Activated CD8-positive, alpha-beta T cell treated with anti-CD3 and anti-CD28 coated beads, Interleukin-2, amount 10 ng/mL, durations not matched to agents 7 days and 5 days (primary cell): ENCODE measurements around the gene CLPSL2. TPM values are rescaled to one million over a fixed set of nuclear protein-coding genes. Genes with fewer than 3 reads are reported as not detected.
A peak's percentile ranks its signal among the peaks of the same experiment; 100 is the strongest.
"Not testable (repeated sequence)": the region's sequence is repeated elsewhere in the genome, so short reads cannot be mapped to it uniquely, and the experiment has no call there.

Experiments
- ATAC-seq: fragments of 150-1000 bp; cut with Tn5 transposase; one replicate; pipeline ENCODE4 v1.10.0; 2021; ENCODE audit warnings: moderate library complexity
- CTCF ChIA-PET: fragments of 350-600 bp; sonication (Branson Sonifier 250); formaldehyde crosslinking; loops from one replicate; lab custom pipeline; 2021; ENCODE audit warnings: antibody characterized with exemption; lab: Charles Lee
- POLR2A ChIA-PET: fragments of 350-600 bp; sonication (Branson Sonifier 250); formaldehyde crosslinking; loops from one replicate; lab custom pipeline; 2021; ENCODE audit warnings: antibody characterized with exemption; lab: Charles Lee
- DNase-seq: peaks from one replicate; pipeline ENCODE4 v3.0.0-alpha.2; 2020
- H3K27ac Mint-ChIP-seq: one replicate; pipeline ENCODE4 v1.8.0; 2021; ENCODE audit warnings: mild to moderate bottlenecking, mixed read lengths
- H3K27me3 Mint-ChIP-seq: one replicate; pipeline ENCODE4 v1.8.0; 2021; ENCODE audit warnings: low read depth, mixed read lengths
- H3K36me3 Mint-ChIP-seq: one replicate; pipeline ENCODE4 v1.8.0; 2021; ENCODE audit warnings: low read depth, mixed read lengths
- H3K4me1 Mint-ChIP-seq: one replicate; pipeline ENCODE4 v1.8.0; 2021; ENCODE audit warnings: low read depth, mixed read lengths
- H3K4me3 Mint-ChIP-seq: one replicate; pipeline ENCODE4 v1.8.0; 2021; ENCODE audit warnings: mild to moderate bottlenecking, mixed read lengths
- H3K9me3 Mint-ChIP-seq: one replicate; pipeline ENCODE4 v1.8.0; 2022; ENCODE audit warnings: mixed read lengths; ENCODE audit not compliant: insufficient read depth
- total RNA-seq, 2 experiments: library from RNA; stranded (reverse); gene quantifications; one replicate each; pipeline ENCODE4 v1.2.3, GENCODE V29; 2021

Gene CLPSL2
- total RNA-seq, 2 experiments from 2014 or later: not detected

DNA sequence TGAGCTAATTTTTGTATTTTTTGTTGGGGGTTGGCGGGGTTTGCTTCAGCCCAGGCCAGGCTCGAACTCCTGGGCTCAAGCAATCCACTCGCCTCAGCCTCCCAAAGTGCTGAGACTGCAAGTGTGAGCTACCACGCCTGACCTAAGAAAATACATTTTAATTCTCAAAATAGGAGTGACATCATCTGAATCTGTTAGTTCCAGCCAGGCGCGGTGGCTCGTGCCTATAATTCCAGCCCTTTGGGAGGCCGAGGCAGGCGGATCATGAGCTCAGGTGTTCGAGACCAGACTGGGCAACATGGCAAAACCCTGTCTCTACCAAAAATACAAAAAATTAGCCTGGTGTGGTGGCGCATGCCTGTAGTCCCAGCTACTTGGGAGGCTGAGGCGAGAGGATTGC lies 42.1 kb upstream of the CLPSL2 start:
- H3K36me3 Mint-ChIP-seq, H3K27ac Mint-ChIP-seq, H3K9me3 Mint-ChIP-seq, ATAC-seq, H3K4me3 Mint-ChIP-seq, H3K27me3 Mint-ChIP-seq, DNase-seq: not testable (repeated sequence)
- POLR2A ChIA-PET: interaction anchor here (1.1 kb wide), 1 partner anchor 132 kb away, joined by 3 read pairs; no protein-coding TSS in a partner anchor
- peaks cover 64% of the 10 kb centered on the region for H3K4me1 Mint-ChIP-seq
- CTCF ChIA-PET: interaction anchor here (0.7 to 10.3 kb wide), 12 partner anchors 29 to 212 kb away, joined by 3 to 259 read pairs (median 9); partner anchors contain the start of gene FKBP5

DNA sequence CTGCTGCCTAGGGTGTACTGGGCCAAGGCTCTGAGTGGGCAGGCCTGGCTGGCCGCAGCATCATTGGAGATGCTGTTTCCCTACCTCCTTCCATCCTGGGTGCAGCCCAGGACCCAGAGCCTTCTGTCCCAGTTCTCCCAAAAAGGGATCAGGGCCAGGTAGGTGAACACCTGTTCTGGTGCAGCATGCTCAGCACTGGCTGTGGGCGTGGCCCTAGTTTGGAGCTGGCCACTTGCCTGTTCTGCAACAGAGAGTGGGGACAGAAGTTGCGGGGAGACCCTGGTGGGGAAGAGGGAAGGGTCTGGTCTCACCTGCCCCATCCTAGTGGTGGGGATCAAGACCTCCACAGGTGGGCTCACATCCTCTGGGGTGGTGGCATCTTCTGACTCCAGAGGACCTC lies 40.9 kb upstream of the CLPSL2 start:
- ATAC-seq (no peak), DNase-seq (no peak)
- H3K4me1 Mint-ChIP-seq: peaks cover 53% of the 10 kb centered on the region
- ChIA-PET CTCF (interaction anchor here (0.8 to 10.3 kb wide), 33 partner anchors 9 to 442 kb away, joined by 3 to 259 read pairs (median 16); partner anchors contain the start of genes FANCE and FKBP5), POLR2A (interaction anchor here (1.1 to 1.2 kb wide), 2 partner anchors 47 to 133 kb away, joined by 3 read pairs; partner anchors contain the start of gene FKBP5)
- no peak overlapping the region for H3K4me3 Mint-ChIP-seq
- no peaks in the 10 kb centered on the region for H3K9me3 Mint-ChIP-seq
- H3K36me3 Mint-ChIP-seq: no peaks in the 10 kb centered on the region
- H3K27ac Mint-ChIP-seq: no peak overlapping the region
- H3K27me3 Mint-ChIP-seq: no peaks in the 10 kb centered on the region

DNA sequence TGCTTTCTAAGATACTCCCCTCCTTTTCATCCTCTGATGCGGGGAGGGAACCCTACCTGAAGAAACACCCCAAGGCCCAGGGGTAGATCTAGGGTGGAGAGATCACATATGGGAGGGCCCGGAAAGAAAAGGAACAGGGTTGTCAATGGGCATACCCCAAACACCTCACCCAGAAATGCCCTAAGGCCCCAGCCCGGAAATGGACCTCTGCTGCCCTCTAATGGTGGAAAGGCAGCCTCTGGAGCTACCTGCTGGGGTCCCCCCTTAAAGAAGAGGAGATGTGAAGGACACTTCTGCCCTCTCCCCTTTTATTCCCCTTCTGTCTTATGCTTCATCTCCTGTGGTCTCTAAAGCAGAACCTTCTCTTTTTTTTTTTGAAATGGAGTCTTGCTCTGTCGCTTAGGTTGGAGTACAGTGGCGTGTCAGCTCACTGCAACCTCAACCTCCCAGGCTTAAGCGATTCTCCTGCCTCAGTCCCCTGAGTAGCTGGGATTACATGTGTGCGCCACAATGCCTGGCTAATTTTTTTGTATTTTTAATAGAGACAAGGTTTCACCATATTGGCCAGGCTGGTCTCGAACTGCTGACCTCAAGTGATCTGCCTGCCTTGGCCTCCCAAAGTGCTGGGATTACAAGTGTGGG lies 40.0 kb upstream of the CLPSL2 start:
- ChIA-PET POLR2A (interaction anchor here (0.7 to 1.7 kb wide), 8 partner anchors 8 to 266 kb away, joined by 3 to 4 read pairs (median 3); partner anchors contain the start of gene FKBP5), CTCF (interaction anchor here (0.7 to 10.3 kb wide), 52 partner anchors 10 to 443 kb away, joined by 3 to 259 read pairs (median 9); partner anchors contain the start of genes FANCE, FKBP5 and RPL10A)
- Mint-ChIP-seq H3K9me3 (no peaks in the 10 kb centered on the region), H3K27me3 (no peaks in the 10 kb centered on the region), H3K4me3 (no peak overlapping the region), H3K36me3 (no peaks in the 10 kb centered on the region), H3K27ac (no peak overlapping the region), H3K4me1 (peaks cover 46% of the 10 kb centered on the region)
- DNase-seq (peak; percentile 89), ATAC-seq (peak; percentile 29)

DNA sequence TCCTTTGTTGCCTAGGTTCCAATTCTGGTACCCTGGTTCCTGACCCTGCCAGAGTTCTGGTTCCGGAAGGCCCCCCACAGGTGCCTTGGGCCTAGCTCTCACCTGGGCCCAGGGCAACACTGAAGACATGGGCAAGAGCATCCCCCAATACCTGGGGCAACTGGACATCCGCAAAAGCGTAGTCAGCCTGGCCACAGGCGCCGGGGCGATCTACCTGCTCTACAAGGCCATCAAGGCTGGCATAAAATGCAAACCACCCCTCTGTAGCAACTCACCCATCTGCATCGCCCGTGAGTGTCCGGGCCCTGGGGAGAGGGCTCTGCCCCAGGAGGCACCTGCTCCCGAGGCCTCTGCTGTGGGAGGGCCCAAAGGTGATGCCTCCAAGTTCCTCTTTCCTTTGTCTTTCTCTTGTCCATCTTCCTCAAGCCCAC lies 39.4 kb upstream of the CLPSL2 start, which contains the start of gene ARMC12:
Gene ARMC12 (plus strand): TSS at position 51 of the 431 bp plus-strand sequence. CDS start 77 bp downstream, at position 128.
- Mint-ChIP-seq H3K4me1 (peaks cover 44% of the 10 kb centered on the region), H3K4me3 (no peak within 1 kb of the TSS), H3K27ac (peak within 1 kb of the TSS; percentile 58), H3K27me3 (no peaks in the 10 kb centered on the region), H3K9me3 (no peaks in the 10 kb centered on the region), H3K36me3 (no peaks in the 10 kb centered on the region)
- ChIA-PET POLR2A (interaction anchor here (0.7 to 1.7 kb wide), 7 partner anchors 9 to 266 kb away, joined by 3 to 4 read pairs (median 3); no protein-coding TSS in a partner anchor), CTCF (interaction anchor here (0.6 to 10.3 kb wide), 59 partner anchors 10 to 478 kb away, joined by 3 to 259 read pairs (median 8); partner anchors contain the start of genes FKBP5 and RPL10A)
- ATAC-seq (no peak), DNase-seq (no peak)

DNA sequence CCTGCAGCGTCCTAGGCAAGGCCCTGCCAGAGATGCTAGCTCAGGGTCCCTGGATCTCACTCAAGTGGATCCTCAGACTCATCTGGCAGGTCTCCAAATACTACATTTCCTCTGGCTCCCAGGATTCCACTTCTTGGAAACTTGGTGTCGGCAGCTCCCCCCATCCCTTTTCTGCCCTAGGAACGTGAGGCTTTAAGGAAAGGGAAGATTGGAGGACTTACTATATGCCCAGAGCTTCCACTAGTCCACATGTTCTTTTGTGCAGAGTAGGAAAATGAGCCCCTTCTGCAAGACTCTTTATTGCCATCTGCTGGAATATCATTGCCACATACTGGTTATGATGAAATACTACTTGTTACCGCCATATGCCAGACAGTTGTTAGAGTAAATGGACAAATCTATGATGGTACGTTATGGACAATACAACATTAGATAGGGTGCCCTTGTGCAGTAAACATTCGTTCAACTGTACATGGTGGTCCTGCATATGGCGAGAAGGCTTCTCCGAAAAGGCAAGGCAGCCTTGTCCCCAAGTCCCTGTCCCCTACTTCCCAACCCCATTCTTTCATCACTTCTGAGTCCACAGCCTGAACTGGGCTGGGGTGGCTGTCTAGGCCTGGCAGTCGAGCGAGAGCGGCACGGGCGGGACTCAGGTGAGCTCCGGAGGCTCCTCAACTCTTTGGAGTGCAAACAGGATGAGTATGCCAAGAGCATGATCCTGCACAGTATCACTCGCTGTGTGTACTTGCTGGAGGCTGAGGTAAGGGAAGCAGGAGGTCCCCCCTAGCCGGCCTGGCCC lies 38.8 kb upstream of the CLPSL2 start:
- Mint-ChIP-seq H3K4me3 (no peak overlapping the region), H3K27ac (peak overlapping the region; percentile 58), H3K9me3 (no peaks in the 10 kb centered on the region), H3K27me3 (no peaks in the 10 kb centered on the region), H3K4me1 (peaks cover 39% of the 10 kb centered on the region), H3K36me3 (no peaks in the 10 kb centered on the region)
- ChIA-PET CTCF (interaction anchor here (0.6 to 10.3 kb wide), 53 partner anchors 9 to 481 kb away, joined by 3 to 259 read pairs (median 8); partner anchors contain the start of genes FKBP5 and RPL10A), POLR2A (interaction anchor here (1.2 to 1.7 kb wide), 3 partner anchors 51 to 214 kb away, joined by 3 to 4 read pairs (median 4); no protein-coding TSS in a partner anchor)
- peak; percentile 76 for ATAC-seq
- no peak for DNase-seq

DNA sequence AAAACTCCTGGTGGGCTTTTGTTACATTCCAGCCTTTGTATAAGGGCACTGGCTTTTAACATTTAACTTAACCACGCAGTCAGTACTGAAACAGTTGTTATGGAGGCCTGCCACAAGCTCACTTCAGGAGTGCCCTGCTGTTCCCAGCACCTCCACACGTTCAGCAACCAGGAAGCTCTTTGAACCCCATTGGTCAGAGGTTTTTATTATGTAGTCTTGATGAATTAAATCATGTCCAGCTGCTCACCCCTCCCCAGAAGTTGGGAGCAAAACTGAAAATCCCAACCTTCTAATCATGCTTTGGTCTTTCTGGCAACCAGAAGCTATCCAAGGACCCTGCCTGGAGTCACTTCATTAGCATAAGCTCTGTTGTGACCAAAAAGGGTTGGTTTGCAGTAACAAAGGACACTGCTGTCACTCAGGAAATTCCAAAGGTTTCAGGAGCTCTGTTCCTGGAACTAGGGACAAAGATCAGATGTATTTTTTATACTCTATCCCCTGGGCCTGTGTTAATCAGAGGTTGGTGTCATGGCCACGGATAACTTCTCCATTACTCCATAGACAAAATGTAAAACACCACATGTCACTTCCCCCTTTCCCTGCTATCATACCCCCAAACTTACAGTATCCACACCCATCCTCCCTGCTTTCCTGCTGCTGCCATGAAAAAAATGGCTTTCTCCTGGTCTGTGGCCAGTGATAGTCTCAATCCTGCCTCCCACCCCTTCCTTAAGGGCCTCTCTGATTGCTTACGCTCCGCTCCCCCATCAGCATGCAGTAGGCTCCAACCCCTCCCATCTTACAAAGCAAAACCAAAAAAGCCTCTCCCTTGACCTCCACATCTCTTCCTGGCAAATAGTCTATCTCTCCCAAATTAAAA lies 36.5 kb upstream of the CLPSL2 start:
- POLR2A ChIA-PET: no interaction called here
- Mint-ChIP-seq H3K36me3 (no peaks in the 10 kb centered on the region), H3K27me3 (no peaks in the 10 kb centered on the region)

DNA sequence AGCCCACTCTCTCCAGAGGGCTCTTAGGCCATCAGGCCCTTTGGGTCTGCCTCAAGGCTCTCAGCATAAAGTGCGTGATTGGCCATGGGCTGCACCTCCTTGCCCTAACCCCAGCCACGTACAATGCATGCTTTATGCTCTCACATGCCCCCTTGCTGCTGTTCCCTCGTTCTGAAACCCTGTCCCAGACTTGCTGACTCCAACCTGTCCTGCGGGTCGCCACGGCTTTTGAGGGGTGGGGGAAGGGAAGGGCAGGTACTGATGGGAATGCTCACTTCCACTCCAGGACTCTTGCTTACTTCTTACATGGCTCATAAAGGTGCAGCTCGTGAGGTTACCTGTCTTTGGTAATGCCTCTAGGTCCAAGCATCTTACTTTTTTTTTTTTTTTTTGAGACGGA lies 33.6 kb upstream of the CLPSL2 start:
- Mint-ChIP-seq H3K27me3 (no peaks in the 10 kb centered on the region), H3K27ac (no peak overlapping the region), H3K36me3 (no peaks in the 10 kb centered on the region), H3K4me1 (peaks cover under 1% of the 10 kb centered on the region), H3K4me3 (no peak overlapping the region), H3K9me3 (peaks cover 4% of the 10 kb centered on the region)
- DNase-seq: no peak
- CTCF ChIA-PET: no interaction called here
- POLR2A ChIA-PET: no interaction called here
- ATAC-seq: no peak

More for the DNA sequence above, 36.5 kb upstream of the CLPSL2 start:
- CTCF ChIA-PET: interaction anchor here (0.9 to 10.3 kb wide), 8 partner anchors 111 to 217 kb away, joined by 3 to 259 read pairs (median 17); no protein-coding TSS in a partner anchor
- no peaks in the 10 kb centered on the region for H3K9me3 Mint-ChIP-seq
- H3K4me3 Mint-ChIP-seq: no peak overlapping the region
- peaks cover 23% of the 10 kb centered on the region for H3K4me1 Mint-ChIP-seq
- ATAC-seq: no peak
- DNase-seq: no peak
- no peak overlapping the region for H3K27ac Mint-ChIP-seq

DNA sequence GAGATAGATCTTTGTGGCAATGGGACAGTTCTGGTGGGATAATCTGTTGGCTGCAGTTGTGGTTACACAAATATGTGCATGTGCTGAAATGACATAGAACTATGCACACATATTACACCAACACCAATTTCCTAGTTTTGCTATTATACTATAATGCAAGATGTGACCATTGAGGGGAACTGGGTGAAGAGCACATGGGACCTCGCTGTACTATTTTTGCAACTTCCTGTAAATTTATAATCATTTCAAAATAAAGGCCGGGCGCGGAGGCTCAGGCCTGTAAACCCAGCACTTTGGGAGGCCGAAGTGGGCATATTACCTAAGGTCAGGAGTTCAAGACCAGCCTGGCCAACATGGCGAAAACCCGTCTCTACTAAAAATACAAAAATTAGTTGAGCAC lies 30.9 kb upstream of the CLPSL2 start:
- Mint-ChIP-seq H3K9me3 (peaks cover 5% of the 10 kb centered on the region), H3K36me3 (peaks cover 2% of the 10 kb centered on the region), H3K27ac (no peak overlapping the region), H3K4me1 (no peaks in the 10 kb centered on the region), H3K27me3 (no peaks in the 10 kb centered on the region), H3K4me3 (no peak overlapping the region)
- ATAC-seq: no peak
- ChIA-PET POLR2A (no interaction called here), CTCF (no interaction called here)
- DNase-seq: no peak

DNA sequence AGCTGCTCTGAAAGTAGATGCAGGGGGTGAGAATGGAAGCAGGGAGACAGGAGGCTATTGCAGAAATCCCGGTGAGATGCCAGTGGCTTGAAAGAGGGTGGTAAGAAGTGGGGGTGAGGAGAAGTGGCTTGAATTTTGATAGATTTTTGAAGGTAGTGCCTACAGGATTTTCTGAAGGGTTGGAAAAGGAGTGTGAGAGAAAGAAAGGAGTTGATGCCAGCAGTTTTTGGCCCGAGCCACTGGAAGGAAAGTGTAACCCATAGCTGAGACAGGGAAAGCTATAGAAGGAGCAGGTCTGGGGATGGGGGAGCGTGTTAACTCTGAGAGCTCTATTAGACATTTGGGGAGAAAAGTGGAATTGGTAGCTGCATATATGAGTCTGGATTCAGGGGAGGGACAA lies 29.9 kb upstream of the CLPSL2 start:
- Mint-ChIP-seq H3K36me3 (peaks cover 2% of the 10 kb centered on the region), H3K27me3 (no peaks in the 10 kb centered on the region), H3K27ac (no peak overlapping the region), H3K4me1 (no peaks in the 10 kb centered on the region), H3K4me3 (no peak overlapping the region), H3K9me3 (peaks cover 5% of the 10 kb centered on the region)
- ATAC-seq: no peak
- CTCF ChIA-PET: interaction anchor here (1.2 kb wide), 1 partner anchor 10 kb away, joined by 7 read pairs; the partner anchor contains the start of gene ARMC12
- DNase-seq: no peak
- POLR2A ChIA-PET: no interaction called here

DNA sequence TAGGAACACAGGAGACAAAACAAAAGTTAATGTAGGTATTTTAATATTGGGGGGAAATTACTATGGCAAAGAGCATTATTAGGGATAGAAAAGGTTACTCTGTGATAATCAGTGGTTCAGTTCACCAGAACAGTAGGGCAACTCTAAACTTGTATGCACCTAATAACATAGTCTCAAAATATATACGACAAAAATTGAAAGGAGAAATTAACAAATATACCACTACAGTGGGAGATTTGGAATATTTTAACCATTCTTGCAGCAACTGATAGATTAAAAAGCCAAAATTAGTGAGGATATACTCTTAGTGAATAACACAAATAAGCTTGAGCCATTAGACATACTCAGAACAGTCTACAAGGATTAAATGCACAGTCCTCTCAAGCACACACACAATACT lies 28.5 kb upstream of the CLPSL2 start:
- Mint-ChIP-seq H3K27ac (no peak overlapping the region), H3K36me3 (peaks cover 2% of the 10 kb centered on the region), H3K9me3 (peaks cover 5% of the 10 kb centered on the region), H3K4me1 (no peaks in the 10 kb centered on the region), H3K27me3 (no peaks in the 10 kb centered on the region), H3K4me3 (no peak overlapping the region)
- ChIA-PET POLR2A (no interaction called here), CTCF (no interaction called here)
- no peak for DNase-seq
- no peak for ATAC-seq
